ENCODE results near the gene ZC3H12D.
"Not testable (repeated sequence)": the region's sequence is repeated elsewhere in the genome, so short reads cannot be mapped to it uniquely, and the experiment has no call there.

ZC3H12D gene

GRCh38 chr6:149464411-149464810 lies 20.4 kb downstream of the ZC3H12D start:
- ATAC-seq (ENCODE audit: insufficient read depth, low read depth) (no peak), DNase-seq (no peak)
- no peak overlapping the region for H3K27ac ChIP-seq (ENCODE audit: low read length)
- no peaks in the 10 kb centered on the region for H3K27me3 ChIP-seq (ENCODE audit: insufficient read depth, low read length, poor library complexity)
- H4K20me1 ChIP-seq (ENCODE audit: insufficient read depth, low read length): no peaks in the 10 kb centered on the region
- H3K36me3 ChIP-seq (ENCODE audit: insufficient read depth, low read length): no peaks in the 10 kb centered on the region
- no peak overlapping the region for H3K9ac ChIP-seq (ENCODE audit: low read depth, low read length)
- no peak overlapping the region for H3K4me3 ChIP-seq (ENCODE audit: low read depth in 1 of 2, low read length in 2 of 2)
- TF ChIP-seq CTCF (IDR thresholded peaks at IDR 0.05; ENCODE audit: borderline replicate concordance, extremely low read depth, low read length, poor library complexity, severe bottlenecking) (no peak), EZH2 (IDR thresholded peaks at IDR 0.05; ENCODE audit: borderline replicate concordance, low read depth, low read length, severe bottlenecking) (no peak)
- H3K4me1 ChIP-seq (ENCODE audit: insufficient read depth, low read length): no peaks in the 10 kb centered on the region
- no peak overlapping the region for H2AFZ ChIP-seq (ENCODE audit: low read depth, low read length)
- no peaks in the 10 kb centered on the region for H3K79me2 ChIP-seq (ENCODE audit: insufficient read depth, low read length)
- no peak overlapping the region for H3K4me2 ChIP-seq (ENCODE audit: insufficient read depth, low read length)
- no peaks in the 10 kb centered on the region for H3K9me3 ChIP-seq (ENCODE audit: insufficient read depth, low read length, severe bottlenecking)

- Histone ChIP-seq H3K27ac (ENCODE audit: low read length) (no peak overlapping the region), H3K27me3 (ENCODE audit: insufficient read depth, low read length, poor library complexity) (no peaks in the 10 kb centered on the region), H3K79me2 (ENCODE audit: insufficient read depth, low read length) (no peaks in the 10 kb centered on the region), H3K4me1 (ENCODE audit: insufficient read depth, low read length) (no peaks in the 10 kb centered on the region), H3K4me3 (ENCODE audit: low read depth in 1 of 2, low read length in 2 of 2) (no peak overlapping the region), H3K9me3 (ENCODE audit: insufficient read depth, low read length, severe bottlenecking) (no peaks in the 10 kb centered on the region), H2AFZ (ENCODE audit: low read depth, low read length) (no peak overlapping the region), H4K20me1 (ENCODE audit: insufficient read depth, low read length) (no peaks in the 10 kb centered on the region), H3K4me2 (ENCODE audit: insufficient read depth, low read length) (no peak overlapping the region), H3K36me3 (ENCODE audit: insufficient read depth, low read length) (no peaks in the 10 kb centered on the region), H3K9ac (ENCODE audit: low read depth, low read length) (no peak overlapping the region)
- DNase-seq (no peak), ATAC-seq (ENCODE audit: insufficient read depth, low read depth) (no peak)
- TF ChIP-seq EZH2 (IDR thresholded peaks at IDR 0.05; ENCODE audit: borderline replicate concordance, low read depth, low read length, severe bottlenecking): no peak
- no peak for TF ChIP-seq CTCF (IDR thresholded peaks at IDR 0.05; ENCODE audit: borderline replicate concordance, extremely low read depth, low read length, poor library complexity, severe bottlenecking)
These were observed 21.0 kb downstream of the ZC3H12D start for GRCh38 chr6:149463781-149464180.

GRCh38 chr6:149462712-149463111 lies 22.1 kb downstream of the ZC3H12D start:
- ATAC-seq (ENCODE audit: insufficient read depth, low read depth); H3K4me1 ChIP-seq (ENCODE audit: insufficient read depth, low read length): not testable (repeated sequence)

GRCh38 chr6:149461670-149462069 lies 23.1 kb downstream of the ZC3H12D start:
- H3K4me3 ChIP-seq (ENCODE audit: low read depth in 1 of 2, low read length in 2 of 2): no peak overlapping the region
- no peak for DNase-seq
- H3K79me2 ChIP-seq (ENCODE audit: insufficient read depth, low read length): no peaks in the 10 kb centered on the region
- no peaks in the 10 kb centered on the region for H3K36me3 ChIP-seq (ENCODE audit: insufficient read depth, low read length)
- H3K9me3 ChIP-seq (ENCODE audit: insufficient read depth, low read length, severe bottlenecking): no peaks in the 10 kb centered on the region
- no peak overlapping the region for H3K27ac ChIP-seq (ENCODE audit: low read length)
- TF ChIP-seq EZH2 (IDR thresholded peaks at IDR 0.05; ENCODE audit: borderline replicate concordance, low read depth, low read length, severe bottlenecking) (no peak), CTCF (IDR thresholded peaks at IDR 0.05; ENCODE audit: borderline replicate concordance, extremely low read depth, low read length, poor library complexity, severe bottlenecking) (no peak)
- no peaks in the 10 kb centered on the region for H3K27me3 ChIP-seq (ENCODE audit: insufficient read depth, low read length, poor library complexity)
- H4K20me1 ChIP-seq (ENCODE audit: insufficient read depth, low read length): no peaks in the 10 kb centered on the region
- no peak overlapping the region for H2AFZ ChIP-seq (ENCODE audit: low read depth, low read length)
- no peak for ATAC-seq (ENCODE audit: insufficient read depth, low read depth)
- no peaks in the 10 kb centered on the region for H3K4me1 ChIP-seq (ENCODE audit: insufficient read depth, low read length)
- H3K4me2 ChIP-seq (ENCODE audit: insufficient read depth, low read length): no peak overlapping the region
- H3K9ac ChIP-seq (ENCODE audit: low read depth, low read length): no peak overlapping the region

More at GRCh38 chr6:149462712-149463111, 22.1 kb downstream of the ZC3H12D start:
- DNase-seq; H4K20me1 ChIP-seq (ENCODE audit: insufficient read depth, low read length); H3K27me3 ChIP-seq (ENCODE audit: insufficient read depth, low read length, poor library complexity); H3K79me2 ChIP-seq (ENCODE audit: insufficient read depth, low read length); H2AFZ ChIP-seq (ENCODE audit: low read depth, low read length); H3K4me2 ChIP-seq (ENCODE audit: insufficient read depth, low read length); H3K27ac ChIP-seq (ENCODE audit: low read length); H3K4me3 ChIP-seq (ENCODE audit: low read depth in 1 of 2, low read length in 2 of 2); H3K9ac ChIP-seq (ENCODE audit: low read depth, low read length); H3K9me3 ChIP-seq (ENCODE audit: insufficient read depth, low read length, severe bottlenecking); H3K36me3 ChIP-seq (ENCODE audit: insufficient read depth, low read length): not testable (repeated sequence)

GRCh38 chr6:149460249-149460648 lies 24.6 kb downstream of the ZC3H12D start:
- H3K4me1 ChIP-seq (ENCODE audit: insufficient read depth, low read length); DNase-seq; H3K27me3 ChIP-seq (ENCODE audit: insufficient read depth, low read length, poor library complexity); H3K79me2 ChIP-seq (ENCODE audit: insufficient read depth, low read length); H3K9me3 ChIP-seq (ENCODE audit: insufficient read depth, low read length, severe bottlenecking); H3K4me3 ChIP-seq (ENCODE audit: low read depth in 1 of 2, low read length in 2 of 2); H3K9ac ChIP-seq (ENCODE audit: low read depth, low read length); H2AFZ ChIP-seq (ENCODE audit: low read depth, low read length); H4K20me1 ChIP-seq (ENCODE audit: insufficient read depth, low read length); H3K36me3 ChIP-seq (ENCODE audit: insufficient read depth, low read length); H3K27ac ChIP-seq (ENCODE audit: low read length); H3K4me2 ChIP-seq (ENCODE audit: insufficient read depth, low read length); ATAC-seq (ENCODE audit: insufficient read depth, low read depth): not testable (repeated sequence)
